HEK293 (cell line): ENCODE results near the gene FIBP.

Experiments used
- CTCF ChIA-PET: fragments of 350-600 bp; formaldehyde crosslinking; extraction: SDS; loops from one replicate; lab custom pipeline; 2021; ENCODE audit warnings: antibody characterized with exemption; lab: Yijun Ruan, JAX
- POLR2A ChIA-PET: fragments of 300-600 bp; formaldehyde crosslinking; extraction: SDS; loops from one replicate; lab custom pipeline; 2020; ENCODE audit warnings: antibody characterized with exemption, inconsistent platforms; lab: Yijun Ruan, JAX
- H3K27ac ChIP-seq: fragments of 200-500 bp; sonication (Bioruptor generic); 2 replicates; pipeline ENCODE4 v1.5.1; 2014; ENCODE audit warnings: low read depth, low read length, control low read depth, inconsistent platforms; ENCODE audit errors: extremely low read depth
- H3K36me3 ChIP-seq, 2 experiments: fragments of 200-500 bp in 1 of 2; sonication (Bioruptor generic) in 1 of 2; 1 replicate in 1 of 2; 2 replicates in 1 of 2; pipeline ENCODE4 v1.5.1; 2014 to 2017; ENCODE audit warnings: inconsistent platforms in 2 of 2, low read length in 2 of 2; ENCODE audit not compliant: control insufficient read depth in 2 of 2, insufficient read depth in 1 of 2
- H3K4me1 ChIP-seq: fragments of 200-500 bp; sonication (Bioruptor generic); 2 replicates; pipeline ENCODE4 v1.5.1; 2014; ENCODE audit warnings: mild to moderate bottlenecking, low read length, inconsistent platforms; ENCODE audit not compliant: control insufficient read depth, insufficient read depth
- H3K4me3 ChIP-seq: 2 replicates; pipeline ENCODE4 v1.5.1; 2011; ENCODE audit warnings: low read depth, mild to moderate bottlenecking, control low read depth, low read length, moderate library complexity
- H3K9me3 ChIP-seq: fragments of 200-500 bp; sonication (Bioruptor generic); 2 replicates; pipeline ENCODE4 v1.5.1; 2014; ENCODE audit warnings: low read depth, low read length, inconsistent platforms; ENCODE audit not compliant: control insufficient read depth, insufficient read depth
- KLF1 ChIP-seq: fragments of 450-650 bp; formaldehyde crosslinking; IDR thresholded peaks from 2 replicates; pipeline ENCODE4 v1.5.1; 2016; ENCODE audit warnings: missing biosample characterization, missing genetic modification characterization
- KLF10 ChIP-seq: fragments of 450-650 bp; IDR thresholded peaks from 2 replicates; pipeline ENCODE4 v1.5.1; 2018; ENCODE audit warnings: missing biosample characterization, mild to moderate bottlenecking, missing genetic modification characterization
- KLF9 ChIP-seq: fragments of 450-650 bp; formaldehyde crosslinking; IDR thresholded peaks from 2 replicates; pipeline ENCODE4 v1.5.1; 2016; ENCODE audit warnings: missing biosample characterization, missing genetic modification characterization, low read depth
- OVOL3 ChIP-seq: fragments of 450-650 bp; formaldehyde crosslinking; IDR thresholded peaks from 2 replicates; pipeline ENCODE4 v1.5.1; 2016; ENCODE audit warnings: missing biosample characterization, missing genetic modification characterization
- ZBTB10 ChIP-seq: fragments of 450-650 bp; formaldehyde crosslinking; IDR thresholded peaks from 2 replicates; pipeline ENCODE4 v1.5.1; 2016; ENCODE audit warnings: missing biosample characterization, missing genetic modification characterization
- ZNF112 ChIP-seq: fragments of 450-650 bp; formaldehyde crosslinking; IDR thresholded peaks from 2 replicates; pipeline ENCODE4 v1.5.0; 2017; ENCODE audit warnings: missing biosample characterization, missing genetic modification characterization
- ZNF184 ChIP-seq: fragments of 450-650 bp; IDR thresholded peaks from 2 replicates; pipeline ENCODE4 v1.5.1; 2018; ENCODE audit warnings: missing biosample characterization, mild to moderate bottlenecking, missing genetic modification characterization
- ZNF223 ChIP-seq: fragments of 450-650 bp; formaldehyde crosslinking; IDR thresholded peaks from 2 replicates; pipeline ENCODE4 v1.5.1; 2016; ENCODE audit warnings: missing biosample characterization, missing genetic modification characterization
- ZNF248 ChIP-seq: fragments of 450-650 bp; formaldehyde crosslinking; IDR thresholded peaks from 2 replicates; pipeline ENCODE4 v1.5.1; 2017; ENCODE audit warnings: missing biosample characterization, missing genetic modification characterization
- ZNF274 ChIP-seq, 2 experiments: fragments of 200-500 bp in 1 of 2; fragments of 450-650 bp in 1 of 2; sonication (Bioruptor generic) in 1 of 2; formaldehyde crosslinking in 1 of 2; IDR thresholded peaks; 2 replicates each; pipeline versions ENCODE4 v1.5.1 to v1.6.1; 2014 to 2016; ENCODE audit warnings: borderline replicate concordance in 1 of 2, inconsistent platforms in 1 of 2, low read length in 1 of 2, missing biosample characterization in 1 of 2, missing genetic modification characterization in 1 of 2
- ZNF37A ChIP-seq: fragments of 450-650 bp; IDR thresholded peaks from 2 replicates; pipeline ENCODE4 v1.5.1; 2018; ENCODE audit warnings: missing biosample characterization, missing genetic modification characterization
- ZNF660 ChIP-seq: fragments of 450-650 bp; IDR thresholded peaks from 2 replicates; pipeline ENCODE4 v1.5.1; 2018; ENCODE audit warnings: missing biosample characterization, mild to moderate bottlenecking, missing genetic modification characterization
- ZNF785 ChIP-seq: fragments of 450-650 bp; formaldehyde crosslinking; IDR thresholded peaks from 2 replicates; pipeline ENCODE4 v1.5.1; 2016; ENCODE audit warnings: missing biosample characterization, missing genetic modification characterization
- ZSCAN30 ChIP-seq: fragments of 450-650 bp; IDR thresholded peaks from 2 replicates; pipeline ENCODE4 v1.5.1; 2018; ENCODE audit warnings: missing biosample characterization, mild to moderate bottlenecking, missing genetic modification characterization, moderate library complexity
- TF ChIP-seq, protein P1 (sequence below): fragments of 450-650 bp; formaldehyde crosslinking; IDR thresholded peaks from 2 replicates; pipeline ENCODE4 v1.5.1; 2016; ENCODE audit warnings: missing biosample characterization, missing genetic modification characterization
- TF ChIP-seq, protein P2 (sequence below): fragments of 450-650 bp; formaldehyde crosslinking; IDR thresholded peaks from 2 replicates; pipeline ENCODE4 v1.5.1; 2017; ENCODE audit warnings: missing biosample characterization, missing genetic modification characterization
- TF ChIP-seq, protein P3 (sequence below): fragments of 450-650 bp; formaldehyde crosslinking; IDR thresholded peaks from 2 replicates; pipeline ENCODE4 v1.5.1; 2016; ENCODE audit warnings: missing biosample characterization, missing genetic modification characterization

Gene FIBP

DNA sequence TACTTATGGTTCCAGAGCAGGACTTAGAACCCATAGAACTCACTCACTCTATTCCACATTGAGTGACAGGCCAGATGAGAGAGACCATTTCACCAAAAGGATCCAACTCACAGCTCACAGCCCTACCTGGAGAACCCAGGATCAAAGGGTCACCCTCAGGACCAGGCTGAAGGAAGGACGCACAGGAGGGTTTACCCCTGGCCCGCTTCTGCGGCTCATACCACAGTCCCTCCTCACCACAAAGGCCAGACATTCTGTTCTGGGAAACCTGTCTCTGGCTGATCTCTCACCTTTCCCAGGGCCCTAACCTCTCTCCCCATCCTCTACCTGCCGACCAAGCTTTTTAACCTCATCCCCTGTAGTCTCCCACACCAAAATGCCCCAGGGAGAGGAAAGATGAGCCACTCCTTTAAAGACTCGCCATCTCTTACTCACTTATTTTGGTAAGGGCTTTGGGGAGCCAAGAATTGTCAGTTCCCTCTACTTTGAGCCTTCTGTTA lies 7.3 kb upstream of the FIBP start (continued):
- TF ChIP-seq, protein P1, sequence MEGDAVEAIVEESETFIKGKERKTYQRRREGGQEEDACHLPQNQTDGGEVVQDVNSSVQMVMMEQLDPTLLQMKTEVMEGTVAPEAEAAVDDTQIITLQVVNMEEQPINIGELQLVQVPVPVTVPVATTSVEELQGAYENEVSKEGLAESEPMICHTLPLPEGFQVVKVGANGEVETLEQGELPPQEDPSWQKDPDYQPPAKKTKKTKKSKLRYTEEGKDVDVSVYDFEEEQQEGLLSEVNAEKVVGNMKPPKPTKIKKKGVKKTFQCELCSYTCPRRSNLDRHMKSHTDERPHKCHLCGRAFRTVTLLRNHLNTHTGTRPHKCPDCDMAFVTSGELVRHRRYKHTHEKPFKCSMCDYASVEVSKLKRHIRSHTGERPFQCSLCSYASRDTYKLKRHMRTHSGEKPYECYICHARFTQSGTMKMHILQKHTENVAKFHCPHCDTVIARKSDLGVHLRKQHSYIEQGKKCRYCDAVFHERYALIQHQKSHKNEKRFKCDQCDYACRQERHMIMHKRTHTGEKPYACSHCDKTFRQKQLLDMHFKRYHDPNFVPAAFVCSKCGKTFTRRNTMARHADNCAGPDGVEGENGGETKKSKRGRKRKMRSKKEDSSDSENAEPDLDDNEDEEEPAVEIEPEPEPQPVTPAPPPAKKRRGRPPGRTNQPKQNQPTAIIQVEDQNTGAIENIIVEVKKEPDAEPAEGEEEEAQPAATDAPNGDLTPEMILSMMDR (tag by site-specific recombination) = no peak
- no peak for TF ChIP-seq ZBTB10 (tag by site-specific recombination)
- no peak for TF ChIP-seq ZSCAN30 (tag by site-specific recombination)
- TF ChIP-seq, protein P2, sequence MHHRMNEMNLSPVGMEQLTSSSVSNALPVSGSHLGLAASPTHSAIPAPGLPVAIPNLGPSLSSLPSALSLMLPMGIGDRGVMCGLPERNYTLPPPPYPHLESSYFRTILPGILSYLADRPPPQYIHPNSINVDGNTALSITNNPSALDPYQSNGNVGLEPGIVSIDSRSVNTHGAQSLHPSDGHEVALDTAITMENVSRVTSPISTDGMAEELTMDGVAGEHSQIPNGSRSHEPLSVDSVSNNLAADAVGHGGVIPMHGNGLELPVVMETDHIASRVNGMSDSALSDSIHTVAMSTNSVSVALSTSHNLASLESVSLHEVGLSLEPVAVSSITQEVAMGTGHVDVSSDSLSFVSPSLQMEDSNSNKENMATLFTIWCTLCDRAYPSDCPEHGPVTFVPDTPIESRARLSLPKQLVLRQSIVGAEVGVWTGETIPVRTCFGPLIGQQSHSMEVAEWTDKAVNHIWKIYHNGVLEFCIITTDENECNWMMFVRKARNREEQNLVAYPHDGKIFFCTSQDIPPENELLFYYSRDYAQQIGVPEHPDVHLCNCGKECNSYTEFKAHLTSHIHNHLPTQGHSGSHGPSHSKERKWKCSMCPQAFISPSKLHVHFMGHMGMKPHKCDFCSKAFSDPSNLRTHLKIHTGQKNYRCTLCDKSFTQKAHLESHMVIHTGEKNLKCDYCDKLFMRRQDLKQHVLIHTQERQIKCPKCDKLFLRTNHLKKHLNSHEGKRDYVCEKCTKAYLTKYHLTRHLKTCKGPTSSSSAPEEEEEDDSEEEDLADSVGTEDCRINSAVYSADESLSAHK (tag by site-specific recombination) = no peak

GRCh38 chr11:65894034-65894591 lies 5.8 kb upstream of the FIBP start:
- TF ChIP-seq ZNF785 (tag by site-specific recombination) = no peak
- Histone ChIP-seq H3K36me3 (peaks cover 0 to 3% of the 10 kb centered on the region in 2 experiments; a peak in 1 of 3 replicates), H3K9me3 (no peaks in the 10 kb centered on the region), H3K27ac (no peak overlapping the region), H3K4me1 (no peaks in the 10 kb centered on the region), H3K4me3 (no peak overlapping the region)
- POLR2A ChIA-PET = interaction anchor here (0.7 to 1.9 kb wide), 4 partner anchors 20 to 173 kb away, joined by 3 to 7 read pairs (median 4); partner anchors contain the start of genes MUS81 and RNASEH2C
- CTCF ChIA-PET = interaction anchor here (0.6 to 1.1 kb wide), 4 partner anchors 13 to 492 kb away, joined by 3 to 6 read pairs (median 4); no protein-coding TSS in a partner anchor

GRCh38 chr11:65892661-65893317 lies 4.5 kb upstream of the FIBP start:
- Histone ChIP-seq H3K4me3 (no peak overlapping the region), H3K9me3 (no peaks in the 10 kb centered on the region), H3K36me3 (peaks cover 0 to 3% of the 10 kb centered on the region in 2 experiments; a peak in 1 of 3 replicates), H3K4me1 (no peaks in the 10 kb centered on the region), H3K27ac (no peak overlapping the region)
- ChIA-PET POLR2A (interaction anchor here (0.6 to 5.6 kb wide), 5 partner anchors 7 to 505 kb away, joined by 3 to 74 read pairs (median 3); partner anchors contain the start of genes FOSL1 and MUS81), CTCF (interaction anchor here (0.6 to 1.9 kb wide), 2 partner anchors 33 to 1133 kb away, joined by 3 to 5 read pairs; no protein-coding TSS in a partner anchor)
- no peak for TF ChIP-seq KLF10 (tag by site-specific recombination)
- no peak for TF ChIP-seq ZNF660 (tag by site-specific recombination)
- TF ChIP-seq, protein P3, sequence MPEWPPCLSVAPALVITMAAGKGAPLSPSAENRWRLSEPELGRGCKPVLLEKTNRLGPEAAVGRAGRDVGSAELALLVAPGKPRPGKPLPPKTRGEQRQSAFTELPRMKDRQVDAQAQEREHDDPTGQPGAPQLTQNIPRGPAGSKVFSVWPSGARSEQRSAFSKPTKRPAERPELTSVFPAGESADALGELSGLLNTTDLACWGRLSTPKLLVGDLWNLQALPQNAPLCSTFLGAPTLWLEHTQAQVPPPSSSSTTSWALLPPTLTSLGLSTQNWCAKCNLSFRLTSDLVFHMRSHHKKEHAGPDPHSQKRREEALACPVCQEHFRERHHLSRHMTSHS (tag by site-specific recombination) = no peak
- no peak for TF ChIP-seq ZNF184 (tag by site-specific recombination)
- TF ChIP-seq ZNF37A = no peak
- no peak for TF ChIP-seq ZNF112
- TF ChIP-seq ZNF274 (IDR thresholded peaks at IDR 0.05; ENCODE audit: low read length) = no peak
- TF ChIP-seq ZNF274 (tag by site-specific recombination; IDR thresholded peaks at IDR 0.05; ENCODE audit: borderline replicate concordance) = no peak
- TF ChIP-seq KLF9 (tag by site-specific recombination) = peak; percentile 44
- TF ChIP-seq ZNF223 = no peak
- no peak for TF ChIP-seq ZNF248 (tag by site-specific recombination)
- TF ChIP-seq KLF1 (tag by site-specific recombination) = peak; percentile 21; the same call in 1 of the 2 replicates
- no peak for TF ChIP-seq OVOL3 (tag by site-specific recombination)
